K562 (cell line): Measurements from ENCODE around the gene IARS2. TPM values are rescaled to one million over a fixed set of nuclear protein-coding genes. Genes with fewer than 3 reads are reported as not detected.
A peak's percentile ranks its signal among the peaks of the same experiment; 100 is the strongest.

Source experiments
- ARNT ChIP-seq, 2 experiments: fragments of 450-650 bp; IDR thresholded peaks; 2 replicates each; pipeline ENCODE4 v1.6.1; 2016; ENCODE audit warnings: mild to moderate bottlenecking in 1 of 2
- HDAC2 ChIP-seq: fragments of 450-650 bp; IDR thresholded peaks from 2 replicates; pipeline ENCODE4 v1.6.1; 2016; ENCODE audit warnings: mild to moderate bottlenecking
- HOXB6 ChIP-seq: fragments of 250-450 bp; sonication (Bioruptor Pico); IDR thresholded peaks from 2 replicates; pipeline ENCODE4 v1.5.1; 2022; ENCODE audit warnings: mild to moderate bottlenecking, borderline replicate concordance
- KAT7 ChIP-seq: sonication (generic); formaldehyde crosslinking; IDR thresholded peaks from 2 replicates; pipeline ENCODE4 v1.8.0; 2022; ENCODE audit warnings: missing genetic modification reagents, mild to moderate bottlenecking, borderline replicate concordance
- MGA ChIP-seq: fragments of 450-650 bp; IDR thresholded peaks from 2 replicates; pipeline ENCODE4 v1.6.1; 2016; ENCODE audit warnings: mild to moderate bottlenecking, moderate library complexity
- NBN ChIP-seq: fragments of 450-650 bp; IDR thresholded peaks from 2 replicates; pipeline ENCODE4 v1.6.1; 2016; ENCODE audit warnings: low read depth, mild to moderate bottlenecking
- TCF7 ChIP-seq: sonication (generic); IDR thresholded peaks from 2 replicates; pipeline ENCODE4 v1.6.1; 2016; ENCODE audit warnings: antibody characterized with exemption, borderline replicate concordance
- ZNF408 ChIP-seq: fragments of 250-450 bp; sonication (Bioruptor Pico); IDR thresholded peaks from 2 replicates; pipeline ENCODE4 v1.4.0; 2020; ENCODE audit warnings: low read depth, mild to moderate bottlenecking, moderate library complexity
- ZNF592 ChIP-seq: fragments of 450-650 bp; IDR thresholded peaks from 2 replicates; pipeline ENCODE4 v1.6.1; 2017; ENCODE audit warnings: antibody characterized with exemption, mild to moderate bottlenecking
- polyA plus RNA-seq, 8 experiments: library from polyadenylated mRNA; depleted of rRNA in 4 of 8; stranded (reverse) in 5 of 8; unstranded in 3 of 8; fragments of >200 nt; fragmentation: Nextera tagmentation in 2 of 8; fragmentation: Illumina TruSeq in 1 of 8; extraction: Ambion mirVana in 2 of 8; extraction: Trizol in 1 of 8; gene quantifications; 2 replicates each; pipeline versions ENCODE4 v1.2.1 to v1.2.3, GENCODE V29; 2011 to 2014; ENCODE audit warnings: inconsistent platforms in 1 of 8, missing spikeins in 1 of 8
- total RNA-seq, 7 experiments: library from RNA; depleted of rRNA in 6 of 7; stranded (reverse); fragments of >200 nt in 6 of 7; fragmentation: Illumina TruSeq in 2 of 7; extraction: Trizol in 2 of 7; gene quantifications; 2 replicates each; pipeline versions ENCODE4 v1.2.1 to v1.2.3, GENCODE V29; 2011 to 2021; ENCODE audit warnings: low replicate concordance in 1 of 7

IARS2 gene
- total and polyA plus RNA-seq, 9 of the 15 experiments (the other 6 are each of a cell fraction or from before 2014, with no cell fraction given): 39.6 to 127 (median 93.8) TPM

- peak; percentile 79 for TF ChIP-seq ZNF592
- peak; percentile 24; the same call in 1 of the 2 replicates for TF ChIP-seq KAT7 (CRISPR knock-in tag)
- no peak for TF ChIP-seq HOXB6 (CRISPR knock-in tag)
- no peak for TF ChIP-seq TCF7
- TF ChIP-seq ZNF408 (CRISPR knock-in tag): no peak
- no peak for TF ChIP-seq HDAC2
- peak; percentile 69 for TF ChIP-seq MGA
- TF ChIP-seq NBN: peak; percentile 42; the same call in 1 of the 2 replicates
- 0 out of 4 replicates have a peak, but pooled peaks of 1 of the 2 experiments have one; percentile 26 for TF ChIP-seq ARNT (IDR thresholded peaks at IDR 0.05)
Measured at GRCh38 chr1:220093361-220094015, 444 bp upstream of the IARS2 start (continued).
